Measurements from ENCODE around the gene GNPTG.

The GNPTG gene

GRCh38 chr16:1351582-1352362 is at the start of gene GNPTG, which contains the start of gene TSR3:
Gene GNPTG (plus strand): TSS chr16:1351931. CDS start chr16:1351966, 35 bp downstream.
Gene TSR3 (minus strand): TSS chr16:1351878. CDS start chr16:1351804, 74 bp downstream.
- peak; percentile 33 to 66 for DNase-seq

GRCh38 chr16:1305823-1306222 is 45.9 kb upstream of the GNPTG start:
- DNase-seq = no peak

- no peak for DNase-seq
These were observed 45.4 kb upstream of the GNPTG start for GRCh38 chr16:1306334-1306733.

GRCh38 chr16:1308036-1308976 is 43.4 kb upstream of the GNPTG start:
- no peak for DNase-seq

- peak; percentile 91 to 93 for DNase-seq
These were observed 42.5 kb upstream of the GNPTG start, which contains the start of gene UBE2I for GRCh38 chr16:1308977-1309885. Gene UBE2I (plus strand): TSS chr16:1309636. CDS start chr16:1314031, 4,395 bp downstream.

GRCh38 chr16:1309888-1310831 is 41.6 kb upstream of the GNPTG start:
- DNase-seq = no peak

- no peak for DNase-seq
These were observed 40.9 kb upstream of the GNPTG start for GRCh38 chr16:1310832-1311200.

- no peak for DNase-seq
These were observed 40.5 kb upstream of the GNPTG start for GRCh38 chr16:1311212-1311737.

- DNase-seq = no peak
These were observed 39.8 kb upstream of the GNPTG start for GRCh38 chr16:1311738-1312466.

GRCh38 chr16:1312467-1312816 is 39.3 kb upstream of the GNPTG start:
- DNase-seq = no peak

GRCh38 chr16:1312903-1313302 is 38.8 kb upstream of the GNPTG start:
- DNase-seq = no peak

- DNase-seq = no peak
These were observed 37.9 kb upstream of the GNPTG start for GRCh38 chr16:1313721-1314369.

- no peak for DNase-seq
These were observed 37.2 kb upstream of the GNPTG start for GRCh38 chr16:1314399-1315068.

- no peak for DNase-seq
These were observed 36.4 kb upstream of the GNPTG start for GRCh38 chr16:1315081-1316032.

GRCh38 chr16:1316033-1316405 is 35.7 kb upstream of the GNPTG start:
- DNase-seq = no peak

- DNase-seq = no peak
These were observed 34.1 kb upstream of the GNPTG start for GRCh38 chr16:1317479-1318267.

GRCh38 chr16:1318268-1318545 is 33.5 kb upstream of the GNPTG start:
- no peak for DNase-seq

- DNase-seq = no peak
These were observed 32.7 kb upstream of the GNPTG start for GRCh38 chr16:1319041-1319440.
